Measurements from ENCODE around the gene ZNF483. TPM values are rescaled to one million over a fixed set of nuclear protein-coding genes. Genes with fewer than 3 reads are reported as not detected.
"Not testable (repeated sequence)": the region's sequence is repeated elsewhere in the genome, so short reads cannot be mapped to it uniquely, and the experiment has no call there.

ZNF483 gene
- total RNA-seq, 4 donors from 2014 or later: 0.23 to 6.5 (median 1.00) TPM

- no peaks in the 10 kb centered on the region for H3K9me3 ChIP-seq
- intact Hi-C loops (cut with DNase I): no loop called here
- H3K27ac ChIP-seq: peak overlapping the region in 1 of 4 donors; percentile 33
- H3K4me1 ChIP-seq: peaks cover 9 to 32% (median 10%) of the 10 kb centered on the region in 3 donors
- TF ChIP-seq POLR2A (IDR thresholded peaks at IDR 0.05): no peak
- 58 to 74% methylated on average over 3 of the region's 3 CpGs for WGBS, 2 donors
- no peak overlapping the region for H3K4me3 ChIP-seq
- peaks cover 0 to 9% (median 0%) of the 10 kb centered on the region in 4 donors for H3K27me3 ChIP-seq
- no peak for DNase-seq
- H3K36me3 ChIP-seq: no peaks in the 10 kb centered on the region
Measured at GRCh38 chr9:111615928-111616327, 90.9 kb downstream of the ZNF483 start.

- H3K36me3 ChIP-seq; intact Hi-C loops (cut with DNase I); H3K27ac ChIP-seq; H3K27me3 ChIP-seq; H3K9me3 ChIP-seq; DNase-seq; H3K4me3 ChIP-seq: not testable (repeated sequence)
- WGBS, 2 donors: no CpG with 5 or more reads among the region's 29 CpGs
- peaks cover 3 to 29% (median 7%) of the 10 kb centered on the region in 3 donors for H3K4me1 ChIP-seq
Measured at GRCh38 chr9:111617349-111617748, 92.4 kb downstream of the ZNF483 start.

DNA sequence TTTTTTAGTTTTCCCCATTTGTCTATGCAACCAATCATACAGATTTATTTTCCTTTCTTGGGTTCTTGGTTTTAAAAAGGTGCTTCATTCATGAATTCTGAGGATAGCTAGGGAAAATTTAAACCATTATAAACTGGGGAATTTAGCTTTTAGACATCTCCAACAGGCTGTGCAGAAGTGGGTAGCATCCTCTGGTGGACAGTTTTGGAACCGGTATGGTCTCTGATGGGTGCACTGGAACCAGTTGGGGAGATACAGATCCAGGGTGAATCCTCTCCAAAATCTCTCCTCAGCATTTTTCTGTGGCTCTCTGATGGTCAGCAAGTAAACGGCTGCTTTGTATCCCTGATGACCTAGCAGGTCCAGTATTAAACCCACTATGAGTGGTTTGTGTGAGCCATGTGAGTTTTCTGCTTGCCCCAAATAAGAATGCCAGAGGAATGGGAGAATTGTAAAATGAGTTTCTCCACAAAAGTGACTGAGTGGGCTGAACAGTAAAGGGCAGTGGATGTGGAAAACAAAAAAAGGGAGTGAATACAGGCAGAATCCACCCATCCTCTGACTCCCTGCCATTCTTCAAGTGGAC lies 97.0 kb downstream of the ZNF483 start:
- DNase-seq: no peak
- intact Hi-C loops (cut with DNase I): no loop called here
- 8 to 19% methylated on average over 2 of the region's 2 CpGs for WGBS, 2 donors
- Histone ChIP-seq H3K9me3 (no peaks in the 10 kb centered on the region), H3K27me3 (no peaks in the 10 kb centered on the region), H3K4me1 (peaks cover 5 to 20% (median 8%) of the 10 kb centered on the region in 3 donors), H3K36me3 (no peaks in the 10 kb centered on the region), H3K4me3 (no peak overlapping the region), H3K27ac (peak overlapping the region in 2 of 4 donors; percentile 10 to 22)
- TF ChIP-seq POLR2A (IDR thresholded peaks at IDR 0.05) (no peak), CTCF (IDR thresholded peaks at IDR 0.05) (peak; percentile 71 to 95 (median 80))

DNA sequence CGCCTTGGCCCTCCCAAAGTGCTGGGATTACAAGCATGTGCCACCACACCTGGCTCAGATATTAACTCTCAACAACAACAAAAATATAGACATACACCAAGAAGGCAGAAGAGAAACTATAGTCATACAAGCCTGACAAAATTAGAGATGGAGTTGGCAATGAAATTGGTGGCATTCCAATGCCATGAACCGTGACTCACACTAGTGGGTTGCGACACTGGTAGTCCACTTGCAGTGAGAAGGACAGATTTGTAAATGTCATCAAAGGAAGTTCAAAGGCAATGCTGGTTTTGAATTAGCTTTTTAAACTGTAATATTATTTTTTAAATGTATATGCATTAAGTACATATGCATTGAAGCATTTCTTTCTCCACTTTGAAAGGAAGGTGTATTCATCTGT lies 97.6 kb downstream of the ZNF483 start:
- peaks cover 5 to 20% (median 8%) of the 10 kb centered on the region in 3 donors for H3K4me1 ChIP-seq
- no peaks in the 10 kb centered on the region for H3K27me3 ChIP-seq
- intact Hi-C loops (cut with DNase I): no loop called here
- no peaks in the 10 kb centered on the region for H3K36me3 ChIP-seq
- WGBS, 2 donors: 38 to 50% methylated on average over 3 of the region's 3 CpGs
- no peaks in the 10 kb centered on the region for H3K9me3 ChIP-seq
- H3K4me3 ChIP-seq: no peak overlapping the region
- no peak for DNase-seq
- TF ChIP-seq CTCF (IDR thresholded peaks at IDR 0.05) (no peak), POLR2A (IDR thresholded peaks at IDR 0.05) (no peak)
- H3K27ac ChIP-seq: peak overlapping the region in 2 of 4 donors; percentile 10 to 22

Other genes with a start within 250 kb of the ZNF483 start
- gene OR2K2, start 195.0 kb upstream of the ZNF483 start, total RNA-seq: not detected
- 10 to 100 TPM; 35.6 to 76.9 (median 47.4) TPM for gene ECPAS, start 40.8 kb upstream of the ZNF483 start, total RNA-seq
- gene PTGR1, start 74.5 kb downstream of the ZNF483 start, total RNA-seq: 100 to 1,000 TPM in 3 of 4 donors, 10 to 100 TPM in 1; 61.6 to 304 (median 170) TPM
- gene DNAJC25, start 106.2 kb downstream of the ZNF483 start, total RNA-seq: 1 to 10 TPM; 7.2 to 8.7 (median 7.6) TPM
- gene GNG10, start 136.4 kb downstream of the ZNF483 start, total RNA-seq: 10 to 100 TPM in 3 of 4 donors, 1 to 10 TPM in 1; 9.0 to 54.9 (median 37.8) TPM

Measured in esophagus squamous epithelium (tissue), 5 donors.